Hepatocyte (in vitro differentiated cells): ENCODE data around the gene BHLHE23. TPM values are rescaled to one million over a fixed set of nuclear protein-coding genes. Genes with fewer than 3 reads are reported as not detected.

Source experiments
- DNase-seq: peaks from one replicate; pipeline ENCODE4 v3.0.0-alpha.2; 2016; ENCODE audit warnings: low spot score
- H2AFZ ChIP-seq: fragments of 200-600 bp; sonication (generic); 2 replicates; pipeline ENCODE4 v1.6.0; 2016; ENCODE audit warnings: antibody characterized with exemption, mild to moderate bottlenecking
- H3K27ac ChIP-seq: fragments of 200-600 bp; sonication (generic); 2 replicates; pipeline ENCODE4 v1.5.1; 2016; ENCODE audit warnings: mild to moderate bottlenecking
- H3K27me3 ChIP-seq: fragments of 200-600 bp; sonication (generic); 2 replicates; pipeline ENCODE4 v1.6.1; 2016
- H3K36me3 ChIP-seq: fragments of 200-600 bp; sonication (generic); replicated peaks from 2 replicates; pipeline ENCODE4 v1.5.1; 2016; ENCODE audit warnings: low read depth; ENCODE audit not compliant: insufficient read depth
- H3K4me1 ChIP-seq: fragments of 200-600 bp; sonication (generic); 2 replicates; pipeline ENCODE4 v1.5.1; 2016; ENCODE audit warnings: mild to moderate bottlenecking, moderate library complexity; ENCODE audit not compliant: insufficient read depth
- H3K4me2 ChIP-seq: fragments of 200-600 bp; sonication (generic); 2 replicates; pipeline ENCODE4 v1.6.0; 2016
- H3K4me3 ChIP-seq: fragments of 200-600 bp; sonication (generic); 2 replicates; pipeline ENCODE4 v1.5.1; 2016; ENCODE audit warnings: mild to moderate bottlenecking
- H3K79me2 ChIP-seq: fragments of 200-600 bp; sonication (generic); 2 replicates; pipeline ENCODE4 v1.6.0; 2017; ENCODE audit warnings: mild to moderate bottlenecking
- H3K9me2 ChIP-seq: fragments of 200-600 bp; sonication (generic); replicated peaks from 2 replicates; pipeline ENCODE4 v1.6.0; 2017; ENCODE audit warnings: mild to moderate bottlenecking; ENCODE audit not compliant: insufficient read depth
- H3K9me3 ChIP-seq: fragments of 200-600 bp; sonication (generic); 2 replicates; pipeline ENCODE4 v1.5.1; 2016; ENCODE audit warnings: low read depth, mild to moderate bottlenecking
- H4K20me1 ChIP-seq: fragments of 200-600 bp; sonication (generic); 2 replicates; pipeline ENCODE4 v1.6.0; 2016; ENCODE audit warnings: mild to moderate bottlenecking; ENCODE audit not compliant: insufficient read depth, poor library complexity, severe bottlenecking
- CTCF ChIP-seq: fragments of 200-600 bp; sonication (generic); IDR thresholded peaks from 2 replicates; pipeline ENCODE4 v1.5.1; 2016; ENCODE audit warnings: antibody characterized with exemption, mild to moderate bottlenecking; ENCODE audit not compliant: poor library complexity
- EZH2 ChIP-seq: fragments of 200-600 bp; sonication (generic); IDR thresholded peaks from 2 replicates; pipeline ENCODE4 v1.6.1; 2016; ENCODE audit warnings: antibody characterized with exemption, mild to moderate bottlenecking, borderline replicate concordance
- EZH2phosphoT487 ChIP-seq: fragments of 200-600 bp; sonication (generic); IDR thresholded peaks from one replicate; pipeline ENCODE4 v1.6.1; 2018; ENCODE audit warnings: antibody characterized with exemption, mild to moderate bottlenecking, low read depth, moderate library complexity; ENCODE audit not compliant: unreplicated experiment, severe bottlenecking
- WGBS: methylation state at CpG from one replicate; pipeline ENCODE4 v1.1.6; 2016; ENCODE audit warnings: low lambda C conversion rate; ENCODE audit errors: missing lambda C conversion rate; 5-methylcytosine and 5-hydroxymethylcytosine counted together
- polyA plus RNA-seq: library from polyadenylated mRNA; unstranded; fragments of >200 nt; fragmentation: Nextera tagmentation; extraction: Ambion mirVana; gene quantifications from 2 replicates; pipeline ENCODE4 v1.2.1, GENCODE V29; 2016
- total RNA-seq: library from RNA; depleted of rRNA; stranded (reverse); fragments of >200 nt; gene quantifications from 2 replicates; pipeline ENCODE4 v1.2.3, GENCODE V29; 2014

The BHLHE23 gene
- total and polyA plus RNA-seq, 2 experiments from 2014 or later: not detected

- Histone ChIP-seq H3K4me2 (no peak overlapping the region), H4K20me1 (no peaks in the 10 kb centered on the region), H3K9me2 (no peaks in the 10 kb centered on the region), H3K4me3 (no peak overlapping the region), H3K27ac (no peak overlapping the region), H2AFZ (no peak overlapping the region), H3K9me3 (no peaks in the 10 kb centered on the region), H3K36me3 (no peaks in the 10 kb centered on the region), H3K4me1 (peaks cover 11% of the 10 kb centered on the region), H3K79me2 (no peaks in the 10 kb centered on the region), H3K27me3 (peaks cover 90% of the 10 kb centered on the region)
- 74% methylated on average over 29 of the region's 30 CpGs for WGBS
- no peak for TF ChIP-seq CTCF
- TF ChIP-seq EZH2phosphoT487: no peak
- no peak for TF ChIP-seq EZH2
- DNase-seq: no peak
These were observed 3.4 kb upstream of the BHLHE23 start for GRCh38 chr20:63009988-63010769.

GRCh38 chr20:63009045-63009961 is 2.5 kb upstream of the BHLHE23 start:
- WGBS: 31% methylated on average over 50 of the region's 54 CpGs
- H4K20me1 ChIP-seq: no peaks in the 10 kb centered on the region
- H2AFZ ChIP-seq: no peak overlapping the region
- peaks cover 90% of the 10 kb centered on the region for H3K27me3 ChIP-seq
- DNase-seq: peak; percentile 84
- no peaks in the 10 kb centered on the region for H3K36me3 ChIP-seq
- no peak overlapping the region for H3K4me3 ChIP-seq
- H3K9me3 ChIP-seq: no peaks in the 10 kb centered on the region
- H3K79me2 ChIP-seq: no peaks in the 10 kb centered on the region
- H3K27ac ChIP-seq: no peak overlapping the region
- H3K4me2 ChIP-seq: peak overlapping the region; percentile 90
- peak; percentile 98 for TF ChIP-seq CTCF
- no peak for TF ChIP-seq EZH2
- no peaks in the 10 kb centered on the region for H3K9me2 ChIP-seq
- peaks cover 11% of the 10 kb centered on the region for H3K4me1 ChIP-seq

GRCh38 chr20:63008541-63009044 is 1.8 kb upstream of the BHLHE23 start:
- Histone ChIP-seq H4K20me1 (no peaks in the 10 kb centered on the region), H3K4me1 (peaks cover 11% of the 10 kb centered on the region), H3K4me3 (no peak overlapping the region), H3K27ac (no peak overlapping the region), H3K79me2 (no peaks in the 10 kb centered on the region), H3K9me2 (no peaks in the 10 kb centered on the region), H3K36me3 (no peaks in the 10 kb centered on the region), H2AFZ (no peak overlapping the region), H3K9me3 (no peaks in the 10 kb centered on the region), H3K4me2 (peak overlapping the region; percentile 90), H3K27me3 (peaks cover 88% of the 10 kb centered on the region)
- WGBS: 22% methylated on average over 18 of the region's 21 CpGs
- DNase-seq: no peak
- no peak for TF ChIP-seq CTCF
- TF ChIP-seq EZH2: no peak
- TF ChIP-seq EZH2phosphoT487: no peak
